Keratinocyte (primary cell): ENCODE results near the gene RAN. TPM values are rescaled to one million over a fixed set of nuclear protein-coding genes. Genes with fewer than 3 reads are reported as not detected.
A peak's percentile ranks its signal among the peaks of the same experiment; 100 is the strongest.

Source experiments
- DNase-seq: peaks from one replicate; pipeline ENCODE4 v3.0.0-alpha.2; 2011; ENCODE audit warnings: low read depth, missing footprints, low spot score
- FAIRE-seq: peaks from 2 replicates; lab custom pipeline; 2011; peaks lifted over from hg19 to GRCh38; lab: Jason Lieb, UNC
- H2AFZ ChIP-seq: 2 replicates; pipeline ENCODE4 v1.6.0; 2012; ENCODE audit warnings: low read length, control low read depth, inconsistent platforms; ENCODE audit not compliant: control insufficient read depth
- H3K27ac ChIP-seq: 2 replicates; pipeline ENCODE4 v1.5.1; 2011; ENCODE audit warnings: low read length; ENCODE audit not compliant: control insufficient read depth, insufficient read depth
- H3K27me3 ChIP-seq: 3 replicates; pipeline ENCODE4 v1.6.0; 2011; ENCODE audit warnings: low read length; ENCODE audit not compliant: control insufficient read depth, insufficient read depth; ENCODE audit errors: extremely low read depth
- H3K36me3 ChIP-seq, 2 experiments: 2 replicates in 1 of 2; 3 replicates in 1 of 2; pipeline ENCODE4 v1.5.1; 2011; ENCODE audit warnings: low read length in 2 of 2, mild to moderate bottlenecking in 1 of 2; ENCODE audit not compliant: control insufficient read depth in 2 of 2, insufficient read depth in 2 of 2; ENCODE audit errors: extremely low read depth in 1 of 2
- H3K4me1 ChIP-seq: 3 replicates; pipeline ENCODE4 v1.5.1; 2011; ENCODE audit warnings: low read length; ENCODE audit not compliant: control insufficient read depth, insufficient read depth; ENCODE audit errors: extremely low read depth
- H3K4me2 ChIP-seq: 3 replicates; pipeline ENCODE4 v1.6.0; 2011; ENCODE audit warnings: low read depth, low read length; ENCODE audit not compliant: control insufficient read depth, insufficient read depth; ENCODE audit errors: extremely low read depth
- H3K4me3 ChIP-seq, 3 experiments: fragments of 200-600 bp in 1 of 3; sonication (generic) in 1 of 3; 2 replicates in 2 of 3; 3 replicates in 1 of 3; pipeline ENCODE4 v1.5.1; 2011 to 2016; ENCODE audit warnings: low read length in 3 of 3, mild to moderate bottlenecking in 3 of 3, control low read depth in 2 of 3, inconsistent platforms in 1 of 3, low read depth in 1 of 3, mixed read lengths in 1 of 3, mixed run types in 1 of 3, moderate library complexity in 1 of 3; ENCODE audit not compliant: control insufficient read depth in 2 of 3, insufficient read depth in 2 of 3; ENCODE audit errors: extremely low read depth in 1 of 3
- H3K79me2 ChIP-seq: 2 replicates; pipeline ENCODE4 v1.6.0; 2012; ENCODE audit warnings: low read length; ENCODE audit not compliant: control insufficient read depth, insufficient read depth
- H3K9ac ChIP-seq: 3 replicates; pipeline ENCODE4 v1.6.0; 2011; ENCODE audit warnings: low read length; ENCODE audit not compliant: control insufficient read depth, insufficient read depth; ENCODE audit errors: extremely low read depth
- H3K9me1 ChIP-seq: 3 replicates; pipeline ENCODE4 v1.6.0; 2011; ENCODE audit warnings: low read length; ENCODE audit not compliant: control insufficient read depth, insufficient read depth; ENCODE audit errors: extremely low read depth
- H3K9me3 ChIP-seq: 2 replicates; pipeline ENCODE4 v1.5.1; 2012; ENCODE audit warnings: low read depth, low read length; ENCODE audit not compliant: control insufficient read depth
- H4K20me1 ChIP-seq: 3 replicates; pipeline ENCODE4 v1.6.0; 2011; ENCODE audit warnings: low read length; ENCODE audit not compliant: control insufficient read depth, insufficient read depth; ENCODE audit errors: extremely low read depth
- CTCF ChIP-seq, 3 experiments: IDR thresholded peaks in 1 of 3; conservative IDR thresholded peaks in 1 of 3; optimal IDR thresholded peaks in 1 of 3; 2 replicates in 2 of 3; 3 replicates in 1 of 3; pipeline versions ENCODE3 to v1.5.1; 2011; ENCODE audit warnings: low read length in 3 of 3, mild to moderate bottlenecking in 3 of 3, moderate library complexity in 2 of 3, control low read depth in 1 of 3, inconsistent platforms in 1 of 3; ENCODE audit not compliant: insufficient read depth in 2 of 3; ENCODE audit errors: extremely low read depth in 1 of 3
- EZH2 ChIP-seq: IDR thresholded peaks from one replicate; pipeline ENCODE4 v1.6.1; 2012; ENCODE audit warnings: inconsistent platforms, mild to moderate bottlenecking, low read length, moderate library complexity
- dilution Hi-C: fragments of 300-500 bp; cut with MboI; formaldehyde crosslinking; loops from one replicate; pipeline ENCODE4 v1.7.0; 2020; ENCODE audit warnings: low sequenced_read_pairs; ENCODE audit not compliant: extremely low pct_ligation_motif_present
- polyA plus RNA-seq, 5 experiments: library from polyadenylated mRNA; depleted of rRNA in 3 of 5; stranded (reverse) in 3 of 5; stranded (forward) in 1 of 5; unstranded in 1 of 5; fragments of >200 nt; gene quantifications; 1 replicate in 1 of 5; 2 replicates in 3 of 5; 3 replicates in 1 of 5; pipeline versions ENCODE4 v1.2.1 to v1.2.3, GENCODE V29; 2011 to 2012; ENCODE audit warnings: missing spikeins in 2 of 5, low read depth in 1 of 5, low replicate concordance in 1 of 5

RAN gene
- polyA plus RNA-seq, 1 donor (not counting 4 experiments of a cell fraction or from before 2014, with no cell fraction given): 2,211 TPM

GRCh38 chr12:130872179-130873096 is 572 bp downstream of the RAN start:
- Histone ChIP-seq H3K4me3 (peak overlapping the region; percentile 73 to 79 (median 78)), H3K36me3 (peaks cover 22 to 35% of the 10 kb centered on the region in 2 experiments), H2AFZ (no peak overlapping the region), H3K79me2 (peaks cover 35% of the 10 kb centered on the region), H3K27me3 (no peaks in the 10 kb centered on the region), H3K9me3 (no peaks in the 10 kb centered on the region), H3K4me2 (peak overlapping the region; percentile 83), H3K4me1 (peaks cover 15% of the 10 kb centered on the region), H3K27ac (peak overlapping the region; percentile 93), H3K9ac (peak overlapping the region; percentile 82), H4K20me1 (peaks cover 16% of the 10 kb centered on the region), H3K9me1 (peaks cover 2% of the 10 kb centered on the region)
- dilution Hi-C loops: no loop called here
- DNase-seq: no peak
- FAIRE-seq: peak; percentile 80
- TF ChIP-seq CTCF (optimal IDR thresholded peaks at IDR 0.05 in 1 of 3, IDR thresholded peaks at IDR 0.05 in 1 of 3, conservative IDR thresholded peaks at IDR 0.05 in 1 of 3; ENCODE audit: extremely low read depth in 1 of 3, insufficient read depth in 2 of 3, low read length in 3 of 3): no peak
- TF ChIP-seq EZH2: no peak

- peaks cover 15% of the 10 kb centered on the region for H3K4me1 ChIP-seq
- H2AFZ ChIP-seq: no peak overlapping the region
- DNase-seq (no peak), FAIRE-seq (no peak)
- H3K36me3 ChIP-seq: peaks cover 22 to 35% of the 10 kb centered on the region in 2 experiments
- dilution Hi-C loops: no loop called here
- H3K9me1 ChIP-seq: peaks cover 2% of the 10 kb centered on the region
- peaks cover 35% of the 10 kb centered on the region for H3K79me2 ChIP-seq
- peak overlapping the region; percentile 83 for H3K4me2 ChIP-seq
- H3K9ac ChIP-seq: peak overlapping the region; percentile 82
- peak overlapping the region; percentile 73 to 79 (median 78) for H3K4me3 ChIP-seq
- H3K27me3 ChIP-seq: no peaks in the 10 kb centered on the region
- H3K9me3 ChIP-seq: no peaks in the 10 kb centered on the region
- TF ChIP-seq CTCF (optimal IDR thresholded peaks at IDR 0.05 in 1 of 3, IDR thresholded peaks at IDR 0.05 in 1 of 3, conservative IDR thresholded peaks at IDR 0.05 in 1 of 3; ENCODE audit: extremely low read depth in 1 of 3, insufficient read depth in 2 of 3, low read length in 3 of 3) (no peak), EZH2 (no peak)
- peaks cover 16% of the 10 kb centered on the region for H4K20me1 ChIP-seq
- H3K27ac ChIP-seq: peak overlapping the region; percentile 93
Observed at GRCh38 chr12:130873106-130873795, 1.4 kb downstream of the RAN start.
